Measurements from ENCODE around the gene BRCA2. TPM values are rescaled to one million over a fixed set of nuclear protein-coding genes. Genes with fewer than 3 reads are reported as not detected.

The BRCA2 gene, protein sequence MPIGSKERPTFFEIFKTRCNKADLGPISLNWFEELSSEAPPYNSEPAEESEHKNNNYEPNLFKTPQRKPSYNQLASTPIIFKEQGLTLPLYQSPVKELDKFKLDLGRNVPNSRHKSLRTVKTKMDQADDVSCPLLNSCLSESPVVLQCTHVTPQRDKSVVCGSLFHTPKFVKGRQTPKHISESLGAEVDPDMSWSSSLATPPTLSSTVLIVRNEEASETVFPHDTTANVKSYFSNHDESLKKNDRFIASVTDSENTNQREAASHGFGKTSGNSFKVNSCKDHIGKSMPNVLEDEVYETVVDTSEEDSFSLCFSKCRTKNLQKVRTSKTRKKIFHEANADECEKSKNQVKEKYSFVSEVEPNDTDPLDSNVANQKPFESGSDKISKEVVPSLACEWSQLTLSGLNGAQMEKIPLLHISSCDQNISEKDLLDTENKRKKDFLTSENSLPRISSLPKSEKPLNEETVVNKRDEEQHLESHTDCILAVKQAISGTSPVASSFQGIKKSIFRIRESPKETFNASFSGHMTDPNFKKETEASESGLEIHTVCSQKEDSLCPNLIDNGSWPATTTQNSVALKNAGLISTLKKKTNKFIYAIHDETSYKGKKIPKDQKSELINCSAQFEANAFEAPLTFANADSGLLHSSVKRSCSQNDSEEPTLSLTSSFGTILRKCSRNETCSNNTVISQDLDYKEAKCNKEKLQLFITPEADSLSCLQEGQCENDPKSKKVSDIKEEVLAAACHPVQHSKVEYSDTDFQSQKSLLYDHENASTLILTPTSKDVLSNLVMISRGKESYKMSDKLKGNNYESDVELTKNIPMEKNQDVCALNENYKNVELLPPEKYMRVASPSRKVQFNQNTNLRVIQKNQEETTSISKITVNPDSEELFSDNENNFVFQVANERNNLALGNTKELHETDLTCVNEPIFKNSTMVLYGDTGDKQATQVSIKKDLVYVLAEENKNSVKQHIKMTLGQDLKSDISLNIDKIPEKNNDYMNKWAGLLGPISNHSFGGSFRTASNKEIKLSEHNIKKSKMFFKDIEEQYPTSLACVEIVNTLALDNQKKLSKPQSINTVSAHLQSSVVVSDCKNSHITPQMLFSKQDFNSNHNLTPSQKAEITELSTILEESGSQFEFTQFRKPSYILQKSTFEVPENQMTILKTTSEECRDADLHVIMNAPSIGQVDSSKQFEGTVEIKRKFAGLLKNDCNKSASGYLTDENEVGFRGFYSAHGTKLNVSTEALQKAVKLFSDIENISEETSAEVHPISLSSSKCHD (N-terminal part only)
- total RNA-seq: 2.1 TPM

DNA sequence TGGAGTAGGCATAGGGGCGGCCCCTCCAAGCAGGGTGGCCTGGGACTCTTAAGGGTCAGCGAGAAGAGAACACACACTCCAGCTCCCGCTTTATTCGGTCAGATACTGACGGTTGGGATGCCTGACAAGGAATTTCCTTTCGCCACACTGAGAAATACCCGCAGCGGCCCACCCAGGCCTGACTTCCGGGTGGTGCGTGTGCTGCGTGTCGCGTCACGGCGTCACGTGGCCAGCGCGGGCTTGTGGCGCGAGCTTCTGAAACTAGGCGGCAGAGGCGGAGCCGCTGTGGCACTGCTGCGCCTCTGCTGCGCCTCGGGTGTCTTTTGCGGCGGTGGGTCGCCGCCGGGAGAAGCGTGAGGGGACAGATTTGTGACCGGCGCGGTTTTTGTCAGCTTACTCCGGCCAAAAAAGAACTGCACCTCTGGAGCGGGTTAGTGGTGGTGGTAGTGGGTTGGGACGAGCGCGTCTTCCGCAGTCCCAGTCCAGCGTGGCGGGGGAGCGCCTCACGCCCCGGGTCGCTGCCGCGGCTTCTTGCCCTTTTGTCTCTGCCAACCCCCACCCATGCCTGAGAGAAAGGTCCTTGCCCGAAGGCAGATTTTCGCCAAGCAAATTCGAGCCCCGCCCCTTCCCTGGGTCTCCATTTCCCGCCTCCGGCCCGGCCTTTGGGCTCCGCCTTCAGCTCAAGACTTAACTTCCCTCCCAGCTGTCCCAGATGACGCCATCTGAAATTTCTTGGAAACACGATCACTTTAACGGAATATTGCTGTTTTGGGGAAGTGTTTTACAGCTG is at the start of gene BRCA2, which contains the start of gene ZAR1L:
TSS of gene BRCA2 (plus strand) at position 271 of the 790 bp plus-strand sequence. CDS start 953 bp downstream, outside the sequence.
TSS of gene ZAR1L (minus strand) at position 126 of the 790 bp plus-strand sequence. CDS start 3,438 bp downstream, outside the sequence.
- DNase-seq (ENCODE audit: low spot score): peak; percentile 91

DNA sequence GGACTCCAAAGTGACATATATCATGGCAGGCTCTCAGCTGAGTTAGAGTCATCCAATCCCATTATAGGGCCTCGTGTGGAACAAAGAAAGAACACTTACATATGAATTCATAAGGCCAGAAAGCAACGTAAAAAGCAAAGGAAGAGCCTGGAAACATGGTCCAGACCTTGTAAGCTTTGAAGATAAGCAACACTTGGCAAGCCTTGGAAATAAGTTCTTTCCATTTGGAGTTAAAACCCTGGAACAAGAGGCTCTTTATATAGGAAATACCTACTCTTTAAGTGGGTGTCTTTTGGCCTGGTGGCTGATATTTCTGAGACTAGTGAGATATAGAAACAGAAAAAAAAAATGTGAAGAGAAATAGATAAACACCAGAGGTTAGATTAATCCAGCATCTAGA is 49.6 kb upstream of the BRCA2 start:
- DNase-seq (ENCODE audit: low spot score): no peak

DNA sequence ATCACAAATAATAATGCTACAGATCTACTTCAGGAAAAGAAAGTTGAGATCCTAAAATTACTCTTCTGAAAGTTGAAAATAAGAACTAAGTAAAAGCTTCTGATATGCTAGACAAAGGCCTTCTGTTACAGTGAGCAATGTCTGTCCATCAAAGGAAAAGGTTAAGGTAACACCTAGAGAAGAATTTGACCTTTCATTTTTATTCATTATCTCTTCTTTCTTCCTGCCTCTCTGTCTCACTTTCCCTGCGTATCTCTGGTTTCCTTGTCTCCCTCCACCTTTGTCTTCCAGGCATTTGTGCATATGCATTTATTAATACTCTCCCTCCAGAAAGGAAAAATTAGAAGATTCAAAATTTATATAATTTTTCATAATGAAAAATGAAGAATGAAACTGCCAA is 49.2 kb upstream of the BRCA2 start:
- no peak for DNase-seq (ENCODE audit: low spot score)

DNA sequence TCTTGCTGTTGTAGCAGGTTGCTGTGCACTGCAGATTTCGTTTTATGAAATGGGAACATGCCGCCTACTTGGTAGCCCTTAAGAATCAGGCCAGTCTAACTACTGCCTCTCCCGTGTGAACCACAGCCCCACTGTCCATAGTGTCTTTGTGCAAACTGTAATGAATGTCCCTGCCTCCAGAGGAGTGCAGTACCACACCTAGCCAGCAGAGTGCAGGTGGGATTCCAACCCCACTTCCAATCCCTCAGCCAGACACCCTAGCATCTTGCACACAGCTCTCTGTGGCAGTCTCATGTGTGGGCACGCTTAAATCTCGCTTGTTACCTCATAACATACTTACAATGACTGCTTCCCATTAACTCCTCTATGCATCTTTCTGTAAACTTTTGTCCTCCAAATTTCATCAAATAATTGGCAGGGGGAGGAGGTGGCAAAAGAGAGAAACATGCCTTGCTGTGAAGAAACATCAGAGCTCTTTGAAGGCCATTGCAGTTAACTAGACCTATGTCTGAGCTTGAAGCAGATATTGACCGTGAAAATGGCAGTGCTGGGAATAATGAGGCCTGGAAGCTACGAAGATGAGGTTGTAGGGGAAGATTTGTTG is 47.4 kb upstream of the BRCA2 start:
- no peak for DNase-seq (ENCODE audit: low spot score)

DNA sequence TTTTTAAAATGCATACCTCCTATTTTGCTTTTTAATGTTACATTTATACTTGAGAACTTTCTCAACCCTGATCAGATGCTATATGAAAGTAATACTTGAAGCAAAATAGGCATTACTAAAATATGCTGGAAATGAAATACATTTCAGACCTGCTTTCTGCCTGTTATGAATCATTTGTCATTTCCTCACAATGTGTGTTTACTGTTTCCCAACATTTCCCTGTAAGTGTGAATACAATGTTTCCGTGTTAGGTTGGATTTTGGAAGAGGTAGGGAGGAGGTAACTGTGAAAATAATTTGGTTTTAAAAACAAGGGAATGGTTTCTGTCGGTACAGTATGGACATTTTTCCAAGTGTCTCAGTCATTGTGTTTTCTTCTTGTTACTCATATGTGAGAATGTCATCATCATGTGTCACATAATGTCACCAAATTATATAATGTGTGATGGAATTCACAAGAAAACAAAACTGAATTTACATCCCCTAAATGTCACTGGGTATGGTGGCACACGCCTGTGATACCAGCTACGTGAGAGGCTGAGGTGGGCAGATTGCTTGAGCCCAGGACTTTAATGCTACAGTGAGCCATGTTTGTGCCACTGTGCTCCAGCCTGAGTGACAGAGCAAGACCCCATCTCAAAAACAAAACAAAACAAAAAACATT is 43.2 kb upstream of the BRCA2 start:
- DNase-seq (ENCODE audit: low spot score): no peak

DNA sequence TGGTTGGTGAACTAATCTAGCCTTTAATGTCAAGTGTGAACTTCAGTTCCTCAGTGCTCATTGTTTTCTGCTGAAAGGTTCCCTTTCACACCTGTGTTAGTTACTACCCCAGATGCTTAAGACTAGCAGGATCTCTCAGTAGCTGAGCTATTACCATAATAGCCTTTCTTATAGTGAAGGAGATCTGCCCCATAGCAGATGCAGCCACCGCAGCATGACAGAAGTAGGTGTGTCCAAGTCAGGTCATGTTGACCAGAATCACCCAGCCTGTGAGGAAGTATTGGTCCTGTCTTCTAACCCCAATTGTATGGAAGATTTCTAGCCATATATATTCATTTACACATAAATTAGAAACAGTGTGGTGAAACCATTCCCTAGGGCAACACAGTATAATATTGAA is 37.5 kb upstream of the BRCA2 start:
- DNase-seq (ENCODE audit: low spot score): no peak

DNA sequence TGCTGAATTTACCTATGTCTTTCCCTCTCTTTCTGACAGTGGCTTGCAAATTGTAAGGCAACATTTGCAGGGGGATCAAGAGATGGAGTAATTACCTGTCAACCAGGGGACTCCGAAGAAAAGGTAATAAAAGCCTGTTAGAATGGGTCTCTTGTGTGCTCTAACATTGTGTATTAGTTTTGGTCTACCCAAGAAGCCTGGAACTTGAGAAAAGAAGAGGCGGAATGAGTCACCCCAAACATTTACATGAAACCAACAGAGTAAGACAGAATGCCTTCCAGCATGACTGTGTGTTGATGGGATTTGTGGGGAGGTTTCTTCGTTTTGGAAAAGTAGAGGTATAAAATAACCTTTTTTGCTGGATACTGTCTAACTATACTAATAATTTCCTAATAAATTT is 36.9 kb upstream of the BRCA2 start:
- DNase-seq (ENCODE audit: low spot score): no peak

DNA sequence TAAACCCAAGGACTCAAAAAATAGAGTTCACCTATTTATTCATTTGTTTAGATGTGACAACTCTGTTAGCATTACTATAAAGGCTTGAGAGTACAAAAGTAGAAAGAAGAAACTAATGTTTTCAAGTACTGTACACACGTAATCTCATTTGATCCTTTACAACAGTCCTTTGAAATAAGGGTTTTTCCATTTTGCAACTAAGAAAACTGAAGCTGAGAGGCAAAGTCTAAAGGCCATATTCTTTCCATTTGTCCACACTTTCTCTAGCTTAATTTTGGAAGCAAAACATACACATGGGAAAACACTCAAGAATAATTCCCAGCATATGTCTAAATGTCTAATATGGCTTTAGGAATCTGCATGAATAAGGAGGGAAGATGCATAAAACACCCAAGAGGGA is 34.2 kb upstream of the BRCA2 start:
- DNase-seq (ENCODE audit: low spot score): no peak

DNA sequence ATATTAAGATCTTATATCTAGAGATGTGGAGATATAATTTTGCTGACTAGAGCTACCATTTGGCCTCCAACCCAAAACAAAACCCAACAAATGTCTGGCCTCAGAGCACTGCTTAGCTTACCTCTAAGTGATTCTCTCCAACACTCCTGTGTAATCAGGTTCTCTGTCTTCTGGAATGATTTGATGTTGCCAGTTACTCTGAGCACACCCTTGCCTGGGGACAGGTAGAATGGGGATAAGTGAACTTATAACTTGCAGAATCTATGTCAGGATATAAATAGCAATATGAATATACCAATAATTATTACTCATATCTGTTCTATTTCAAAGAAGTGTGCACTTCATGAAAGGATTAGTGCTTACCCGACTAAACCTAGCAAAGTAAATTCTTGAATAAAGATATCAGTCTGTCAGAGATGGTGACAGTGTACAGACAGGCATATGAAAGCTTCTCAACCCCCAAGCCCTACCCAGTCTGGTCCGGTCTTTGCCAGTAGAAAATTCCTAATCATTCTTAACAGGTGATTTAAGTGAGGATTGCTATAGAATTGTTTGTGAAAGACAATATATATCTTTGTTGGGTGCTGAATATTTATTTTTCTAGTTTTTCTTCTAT is 33.1 kb upstream of the BRCA2 start:
- no peak for DNase-seq (ENCODE audit: low spot score)

DNA sequence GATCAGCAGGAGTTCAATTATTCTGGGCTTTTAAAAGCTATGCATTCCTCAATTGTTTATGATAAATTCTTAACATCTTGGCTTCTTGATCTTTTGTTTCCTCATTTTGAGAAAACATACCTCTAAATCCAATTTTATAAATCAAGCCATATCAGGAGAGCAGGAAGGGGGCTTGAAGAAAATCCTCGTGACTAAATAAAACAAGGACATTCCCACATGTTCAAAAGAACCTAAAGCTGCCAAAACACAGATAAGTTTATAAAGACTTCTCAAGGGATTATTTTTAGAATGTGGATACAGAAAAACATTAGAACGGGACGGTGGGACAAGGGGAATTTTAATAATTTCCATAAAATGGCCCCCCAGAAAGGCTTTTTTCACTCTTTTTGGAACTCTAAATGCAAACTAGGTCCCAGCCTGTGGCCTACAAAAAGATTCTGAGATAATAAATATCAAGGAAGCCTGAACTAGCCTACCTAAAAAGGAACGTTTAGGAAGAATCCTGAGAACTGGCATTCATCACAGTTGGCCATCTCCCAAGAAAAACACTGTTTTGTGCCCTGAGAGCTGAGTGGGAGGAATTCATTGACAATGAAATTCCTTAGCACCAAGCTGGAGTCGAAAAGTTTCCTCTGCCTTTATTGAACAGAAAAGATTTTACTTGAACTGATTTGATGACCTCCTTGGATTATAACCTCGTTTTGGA is 30.2 kb upstream of the BRCA2 start:
- DNase-seq (ENCODE audit: low spot score): peak; percentile 77

DNA sequence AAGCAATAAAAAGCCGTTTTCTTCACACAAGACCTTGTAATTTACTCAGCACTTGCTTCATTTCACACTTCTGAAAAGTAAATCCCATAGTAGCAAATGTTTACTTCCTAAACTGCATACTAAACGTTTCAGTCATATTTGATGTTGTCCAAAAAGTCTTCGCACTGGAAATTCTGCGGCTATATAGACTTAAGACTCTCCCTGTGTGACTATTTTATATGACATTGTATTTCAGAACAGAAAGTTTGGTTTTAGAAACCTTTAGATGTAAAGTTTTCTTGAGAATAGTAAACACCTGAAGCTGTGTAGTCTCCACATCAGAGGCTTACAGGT is 29.7 kb upstream of the BRCA2 start:
- DNase-seq (ENCODE audit: low spot score): no peak

DNA sequence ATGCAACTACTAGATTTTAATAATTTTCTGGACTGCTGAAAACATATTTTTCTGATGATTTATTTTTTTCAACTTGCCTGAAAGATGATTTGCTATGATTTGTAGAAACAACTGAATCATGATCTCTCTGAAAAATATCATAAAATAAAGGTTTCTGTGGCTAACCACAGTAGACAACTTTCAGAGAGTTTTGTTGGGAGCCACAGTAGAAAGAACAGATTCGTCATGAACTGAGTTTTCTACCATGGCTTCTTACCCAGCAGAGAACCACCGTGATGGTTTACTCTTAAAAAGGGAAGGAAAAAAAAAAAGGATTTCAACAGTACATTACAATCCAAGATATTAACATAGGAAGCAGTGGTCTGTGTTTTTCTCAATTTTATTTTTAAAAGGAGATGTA is 18.1 kb upstream of the BRCA2 start:
- DNase-seq (ENCODE audit: low spot score): no peak

DNA sequence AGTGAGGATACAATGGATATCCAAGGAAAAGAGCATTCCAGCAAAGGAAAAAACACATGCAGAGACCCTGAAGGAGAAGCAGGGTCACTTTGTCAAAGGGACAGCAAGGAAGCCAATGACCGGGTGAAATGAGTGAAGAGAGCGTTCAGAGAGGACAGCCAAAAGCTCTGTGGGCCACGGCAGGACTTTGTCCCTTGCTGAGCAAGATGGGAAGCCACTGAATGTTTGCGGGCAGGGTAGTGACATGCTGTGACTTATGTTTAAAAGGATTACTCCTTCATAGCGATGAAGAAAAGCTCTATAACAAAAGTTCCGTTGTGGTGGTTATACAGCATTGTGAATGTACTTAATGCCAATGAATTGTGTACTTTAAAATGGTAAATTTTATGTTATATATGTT is 16.6 kb upstream of the BRCA2 start:
- DNase-seq (ENCODE audit: low spot score): no peak

DNA sequence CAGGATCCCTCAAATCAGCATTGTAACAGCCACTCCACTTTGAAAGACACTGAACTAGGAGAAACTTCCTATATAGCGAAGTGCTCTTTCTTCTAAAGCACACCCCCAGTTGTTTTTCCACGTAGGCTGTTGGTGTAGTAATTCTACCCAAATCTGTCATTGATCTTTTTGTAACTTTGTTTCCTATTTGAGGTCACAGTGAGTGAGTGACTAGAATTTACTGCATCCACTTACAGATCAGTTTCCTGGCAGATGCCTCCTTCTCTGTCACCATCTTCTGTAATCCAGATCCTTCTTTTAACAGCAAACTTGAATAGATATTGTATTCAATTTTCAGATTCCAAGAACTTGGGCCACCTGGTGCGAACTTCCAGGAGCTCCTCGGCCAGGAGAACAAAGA is 15.4 kb upstream of the BRCA2 start:
- DNase-seq (ENCODE audit: low spot score): no peak

DNA sequence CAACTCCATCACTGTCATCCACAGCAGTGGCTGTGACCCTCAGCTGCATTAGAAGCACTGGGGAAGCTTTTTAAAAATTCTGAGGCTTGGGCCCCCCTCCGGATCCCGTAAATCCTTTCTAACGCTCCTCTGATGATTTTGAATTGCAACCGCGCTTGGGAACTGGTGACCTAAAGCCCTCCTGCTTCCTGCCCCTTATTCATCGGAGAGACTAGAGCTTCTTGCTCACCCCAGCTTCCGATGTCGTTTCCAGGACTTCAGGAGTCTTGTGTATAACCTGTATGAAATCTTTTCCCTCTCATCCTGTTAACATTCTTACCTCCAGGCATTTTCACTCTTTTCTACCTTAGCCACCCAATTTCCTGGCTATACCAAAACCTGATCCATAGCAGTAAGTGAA is 14.9 kb upstream of the BRCA2 start:
- no peak for DNase-seq (ENCODE audit: low spot score)

DNA sequence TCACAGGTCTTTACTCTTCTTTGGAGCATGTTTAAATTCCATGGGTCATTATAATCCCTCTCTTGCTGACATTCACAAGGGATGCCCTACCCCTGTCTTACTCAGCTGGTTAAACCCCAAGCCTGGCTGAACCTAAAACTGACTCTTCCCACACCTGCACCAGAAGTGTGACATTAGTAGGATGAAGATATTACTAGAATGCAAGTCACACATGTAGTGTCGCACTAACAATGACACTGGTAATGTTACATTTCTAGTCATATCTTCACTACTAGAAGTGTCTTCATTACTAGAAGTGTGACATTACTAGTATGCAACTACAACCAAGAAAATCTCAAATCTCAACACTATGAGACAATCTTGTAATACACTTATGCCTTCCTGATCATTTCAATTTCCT is 14.4 kb upstream of the BRCA2 start:
- DNase-seq (ENCODE audit: low spot score): no peak

DNA sequence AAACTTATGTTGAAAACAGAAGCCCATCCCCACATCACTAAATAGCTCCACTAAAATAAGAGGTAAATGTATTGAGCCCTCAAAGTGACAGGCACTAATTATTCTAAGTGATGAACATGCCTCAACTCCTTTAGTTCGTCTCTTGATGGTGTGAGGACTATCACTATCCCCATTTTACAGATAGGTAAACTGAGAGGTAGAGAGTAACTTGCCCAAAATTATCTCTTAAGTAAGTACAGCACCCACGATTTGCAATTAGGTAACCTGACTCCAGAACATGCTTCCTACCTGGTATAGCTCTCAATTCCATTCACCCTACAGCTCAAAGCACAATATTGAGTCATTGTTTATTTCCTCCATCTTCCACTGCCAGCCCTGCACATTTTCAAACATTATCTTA is 12.8 kb upstream of the BRCA2 start:
- DNase-seq (ENCODE audit: low spot score): no peak

DNA sequence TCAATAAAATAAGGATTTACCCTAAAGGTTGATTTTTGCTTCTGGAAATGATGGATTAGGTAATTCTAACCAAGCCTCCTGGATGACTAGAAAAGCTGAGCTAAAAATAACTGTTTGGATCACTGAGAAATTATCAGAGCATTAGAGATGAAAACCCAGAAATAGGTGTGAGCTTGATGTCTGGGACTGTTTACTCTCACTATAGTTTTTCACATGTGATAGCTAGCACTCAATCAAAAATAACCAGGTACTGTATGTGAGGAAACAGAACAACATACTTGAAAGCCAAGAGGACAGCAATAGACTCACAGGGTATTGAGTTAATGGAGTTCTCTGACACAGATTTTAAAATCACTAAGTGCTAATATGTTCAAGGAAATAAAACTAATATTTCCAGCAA is 9.7 kb upstream of the BRCA2 start:
- DNase-seq (ENCODE audit: low spot score): no peak

All from ureter (tissue), 1 donor.